Gastroesophageal sphincter (tissue), 3 donors: ENCODE results near the gene ADAM19.

Source experiments
- CTCF ChIP-seq, 4 experiments: fragments of 200-600 bp in 2 of 4; fragments of 450-650 bp in 2 of 4; sonication (generic) in 1 of 4; IDR thresholded peaks; one replicate each; pipeline ENCODE4 v1.5.1; 2017 to 2019; ENCODE audit warnings: antibody characterized with exemption in 4 of 4, mild to moderate bottlenecking in 2 of 4, moderate library complexity in 2 of 4
- POLR2A ChIP-seq, 2 donors: fragments of 450-650 bp; IDR thresholded peaks; one replicate each; pipeline ENCODE4 v1.6.1; 2017; ENCODE audit warnings: antibody characterized with exemption in 2 of 2, mild to moderate bottlenecking in 2 of 2, moderate library complexity in 1 of 2

GRCh38 chr5:157470631-157471030 is 104.9 kb downstream of the ADAM19 start:
- TF ChIP-seq POLR2A (IDR thresholded peaks at IDR 0.05) = no peak
- no peak for TF ChIP-seq CTCF (IDR thresholded peaks at IDR 0.05)
